Astrocyte (in vitro differentiated cells and primary cell): ENCODE data around the gene HSF5. TPM values are rescaled to one million over a fixed set of nuclear protein-coding genes. Genes with fewer than 3 reads are reported as not detected.

Source experiments
- total RNA-seq: library from RNA; stranded (reverse); gene quantifications from 2 replicates; pipeline ENCODE4 v1.2.1, GENCODE V29; 2021

HSF5 gene
- total RNA-seq, 1 donor from 2014 or later, result not detected

Other genes starting within 250 kb of the HSF5 start
- not detected in 2 replicates for gene LPO, start 249.8 kb downstream of the HSF5 start, total RNA-seq
- not detected in 2 replicates for gene MPO, start 207.5 kb downstream of the HSF5 start, total RNA-seq
- 0.60 and 0.79 TPM in 2 replicates for gene TSPOAP1, start 159.6 kb downstream of the HSF5 start, total RNA-seq
- 97.1 and 108 TPM in 2 replicates for gene SUPT4H1, start 136.2 kb downstream of the HSF5 start, total RNA-seq
- 1.2 TPM in 2 replicates for gene RNF43, start 70.9 kb downstream of the HSF5 start, total RNA-seq
- gene MTMR4, start 26.2 kb upstream of the HSF5 start, total RNA-seq, result 13.9 and 17.6 TPM in 2 replicates
- gene TEX14, start 203.6 kb upstream of the HSF5 start, total RNA-seq, result 0.09 and 0.31 TPM in 2 replicates
- gene RAD51C, start 204.2 kb upstream of the HSF5 start, total RNA-seq, result 9.1 and 9.4 TPM in 2 replicates